Osteocyte (in vitro differentiated cells): Measurements from ENCODE around the gene ANKEF1. TPM values are rescaled to one million over a fixed set of nuclear protein-coding genes. Genes with fewer than 3 reads are reported as not detected.

Source experiments
- DNase-seq: peaks from one replicate; pipeline ENCODE4 v3.0.0; 2021; ENCODE audit warnings: mixed read lengths; ENCODE audit not compliant: unreplicated experiment; ENCODE audit errors: extremely low spot score
- H3K27ac Mint-ChIP-seq: one replicate; pipeline ENCODE4 v1.8.0; 2021; ENCODE audit warnings: mild to moderate bottlenecking, mixed read lengths; ENCODE audit not compliant: unreplicated experiment
- H3K27me3 Mint-ChIP-seq: one replicate; pipeline ENCODE4 v1.8.0; 2021; ENCODE audit warnings: mixed read lengths; ENCODE audit not compliant: unreplicated experiment
- H3K36me3 Mint-ChIP-seq: one replicate; pipeline ENCODE4 v1.8.0; 2021; ENCODE audit warnings: mixed read lengths; ENCODE audit not compliant: unreplicated experiment
- H3K4me1 Mint-ChIP-seq: one replicate; pipeline ENCODE4 v1.8.0; 2021; ENCODE audit warnings: mixed read lengths; ENCODE audit not compliant: unreplicated experiment
- H3K4me3 Mint-ChIP-seq: one replicate; pipeline ENCODE4 v1.8.0; 2021; ENCODE audit warnings: mild to moderate bottlenecking, moderate library complexity, mixed read lengths; ENCODE audit not compliant: unreplicated experiment
- H3K9me3 Mint-ChIP-seq: one replicate; pipeline ENCODE4 v1.8.0; 2021; ENCODE audit warnings: mixed read lengths; ENCODE audit not compliant: unreplicated experiment
- total RNA-seq: library from RNA; stranded (reverse); gene quantifications from 2 replicates; pipeline ENCODE4 v1.2.1, GENCODE V29; 2021
- TF ChIP-seq, protein P1 (sequence below): fragments of 200-600 bp; sonication (generic); IDR thresholded peaks from 2 replicates; pipeline ENCODE4 v1.5.0; 2021; ENCODE audit warnings: antibody characterized with exemption, mild to moderate bottlenecking, moderate library complexity

ANKEF1 gene
- total RNA-seq, 1 donor from 2014 or later: 0.30 TPM

DNA sequence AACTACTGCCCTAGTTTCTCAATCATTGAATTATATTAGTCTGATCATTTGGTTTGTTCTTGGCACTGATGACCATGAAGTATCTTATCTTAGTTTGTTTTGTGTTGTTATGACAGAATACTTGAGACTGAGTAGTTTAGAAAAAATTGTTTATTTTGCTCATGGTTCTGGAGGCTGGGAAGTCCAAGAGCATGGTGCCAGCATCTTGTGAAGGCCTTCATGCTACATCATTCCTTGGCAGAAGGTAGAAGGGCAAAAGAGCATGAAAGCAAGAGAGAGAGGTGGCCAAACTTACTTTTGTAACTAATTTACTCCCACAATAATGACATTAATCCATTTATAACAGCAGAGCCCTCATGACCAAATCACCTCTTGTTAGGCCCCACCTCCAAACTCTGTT, 40.1 kb upstream of the ANKEF1 start:
- peaks cover 7% of the 10 kb centered on the region for H3K27me3 Mint-ChIP-seq
- no peak for DNase-seq
- H3K36me3 Mint-ChIP-seq: no peaks in the 10 kb centered on the region
- TF ChIP-seq, protein P1, sequence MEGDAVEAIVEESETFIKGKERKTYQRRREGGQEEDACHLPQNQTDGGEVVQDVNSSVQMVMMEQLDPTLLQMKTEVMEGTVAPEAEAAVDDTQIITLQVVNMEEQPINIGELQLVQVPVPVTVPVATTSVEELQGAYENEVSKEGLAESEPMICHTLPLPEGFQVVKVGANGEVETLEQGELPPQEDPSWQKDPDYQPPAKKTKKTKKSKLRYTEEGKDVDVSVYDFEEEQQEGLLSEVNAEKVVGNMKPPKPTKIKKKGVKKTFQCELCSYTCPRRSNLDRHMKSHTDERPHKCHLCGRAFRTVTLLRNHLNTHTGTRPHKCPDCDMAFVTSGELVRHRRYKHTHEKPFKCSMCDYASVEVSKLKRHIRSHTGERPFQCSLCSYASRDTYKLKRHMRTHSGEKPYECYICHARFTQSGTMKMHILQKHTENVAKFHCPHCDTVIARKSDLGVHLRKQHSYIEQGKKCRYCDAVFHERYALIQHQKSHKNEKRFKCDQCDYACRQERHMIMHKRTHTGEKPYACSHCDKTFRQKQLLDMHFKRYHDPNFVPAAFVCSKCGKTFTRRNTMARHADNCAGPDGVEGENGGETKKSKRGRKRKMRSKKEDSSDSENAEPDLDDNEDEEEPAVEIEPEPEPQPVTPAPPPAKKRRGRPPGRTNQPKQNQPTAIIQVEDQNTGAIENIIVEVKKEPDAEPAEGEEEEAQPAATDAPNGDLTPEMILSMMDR: no peak
- H3K4me3 Mint-ChIP-seq: no peak overlapping the region
- H3K9me3 Mint-ChIP-seq: peaks cover 4% of the 10 kb centered on the region
- peaks cover under 1% of the 10 kb centered on the region for H3K4me1 Mint-ChIP-seq
- no peak overlapping the region for H3K27ac Mint-ChIP-seq

DNA sequence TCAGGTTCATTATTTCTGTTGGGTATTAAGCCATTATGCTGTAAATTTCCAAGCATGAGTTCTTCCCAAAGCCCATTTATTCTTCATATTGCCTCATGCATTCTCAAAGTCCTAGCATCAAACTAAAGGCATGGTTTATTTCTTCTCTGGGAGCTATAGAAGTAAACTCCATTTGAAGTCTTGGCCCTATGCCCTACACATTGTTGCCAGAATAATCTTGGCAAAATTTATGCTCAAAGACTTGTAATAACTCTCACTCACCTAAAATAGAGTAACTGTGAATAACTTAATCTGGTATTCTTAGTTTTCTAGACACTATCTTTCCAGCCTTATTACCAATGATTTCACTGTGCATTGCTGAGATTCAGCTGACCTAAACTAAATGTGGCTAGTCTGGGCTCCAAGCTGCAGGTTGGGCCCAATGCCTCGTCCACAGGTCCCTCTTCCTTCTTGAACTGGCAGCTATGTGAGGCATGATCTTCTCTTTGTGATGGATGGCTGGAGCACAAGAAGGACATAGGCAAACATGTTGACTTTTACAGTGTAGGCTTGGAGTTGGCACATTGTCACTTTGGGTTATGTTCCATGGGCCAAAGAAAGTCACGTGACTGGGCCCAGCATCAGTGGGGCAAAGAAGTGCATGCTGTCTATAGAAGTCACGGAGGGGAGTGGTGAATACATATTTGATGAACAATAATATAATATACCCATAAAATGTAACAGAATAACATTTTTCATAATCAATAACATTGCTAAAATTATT, 39.1 kb upstream of the ANKEF1 start:
- H3K4me3 Mint-ChIP-seq: no peak overlapping the region
- TF ChIP-seq, protein P1: no peak
- no peaks in the 10 kb centered on the region for H3K4me1 Mint-ChIP-seq
- no peaks in the 10 kb centered on the region for H3K36me3 Mint-ChIP-seq
- no peak for DNase-seq
- H3K27ac Mint-ChIP-seq: no peak overlapping the region
- peaks cover 4% of the 10 kb centered on the region for H3K9me3 Mint-ChIP-seq
- peaks cover 5% of the 10 kb centered on the region for H3K27me3 Mint-ChIP-seq

GRCh38 chr20:9996944-9997343, 37.8 kb upstream of the ANKEF1 start:
- Mint-ChIP-seq H3K4me3 (no peak overlapping the region), H3K27me3 (no peaks in the 10 kb centered on the region), H3K27ac (no peak overlapping the region), H3K36me3 (no peaks in the 10 kb centered on the region), H3K4me1 (no peaks in the 10 kb centered on the region), H3K9me3 (peaks cover 4% of the 10 kb centered on the region)
- DNase-seq: no peak
- TF ChIP-seq, protein P1: no peak

DNA sequence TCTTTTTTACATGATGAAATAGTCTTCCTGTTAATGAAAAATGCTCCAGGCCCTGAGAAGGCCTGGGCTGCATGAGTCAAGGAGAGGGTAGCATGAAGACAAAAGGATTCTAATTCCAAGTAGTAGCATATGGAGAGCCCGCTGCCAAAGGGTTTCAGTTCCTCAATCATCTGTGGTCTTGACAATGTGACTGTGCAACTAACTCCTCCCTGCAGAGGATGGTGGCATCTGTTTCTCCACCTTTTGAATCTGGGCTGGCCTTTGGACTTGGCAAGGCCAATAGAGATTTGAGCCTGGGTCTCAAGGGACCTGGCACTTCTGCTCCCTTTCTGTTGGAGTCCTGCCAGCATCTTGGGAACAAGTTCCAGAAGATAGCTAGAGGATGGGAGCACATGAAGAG, 35.1 kb upstream of the ANKEF1 start:
- H3K9me3 Mint-ChIP-seq: peaks cover 2% of the 10 kb centered on the region
- H3K27me3 Mint-ChIP-seq: no peaks in the 10 kb centered on the region
- TF ChIP-seq, protein P1: no peak
- H3K4me1 Mint-ChIP-seq: no peaks in the 10 kb centered on the region
- no peak overlapping the region for H3K27ac Mint-ChIP-seq
- no peak overlapping the region for H3K4me3 Mint-ChIP-seq
- DNase-seq: no peak
- no peaks in the 10 kb centered on the region for H3K36me3 Mint-ChIP-seq

GRCh38 chr20:10002866-10003265, 31.9 kb upstream of the ANKEF1 start:
- Mint-ChIP-seq H3K4me1 (peaks cover 2% of the 10 kb centered on the region), H3K4me3 (no peak overlapping the region), H3K36me3 (no peaks in the 10 kb centered on the region), H3K27ac (no peak overlapping the region), H3K9me3 (no peaks in the 10 kb centered on the region), H3K27me3 (no peaks in the 10 kb centered on the region)
- TF ChIP-seq, protein P1: no peak
- DNase-seq: no peak
